ENCODE results near the gene PODNL1.
A peak's percentile ranks its signal among the peaks of the same experiment; 100 is the strongest.

The PODNL1 gene

DNA sequence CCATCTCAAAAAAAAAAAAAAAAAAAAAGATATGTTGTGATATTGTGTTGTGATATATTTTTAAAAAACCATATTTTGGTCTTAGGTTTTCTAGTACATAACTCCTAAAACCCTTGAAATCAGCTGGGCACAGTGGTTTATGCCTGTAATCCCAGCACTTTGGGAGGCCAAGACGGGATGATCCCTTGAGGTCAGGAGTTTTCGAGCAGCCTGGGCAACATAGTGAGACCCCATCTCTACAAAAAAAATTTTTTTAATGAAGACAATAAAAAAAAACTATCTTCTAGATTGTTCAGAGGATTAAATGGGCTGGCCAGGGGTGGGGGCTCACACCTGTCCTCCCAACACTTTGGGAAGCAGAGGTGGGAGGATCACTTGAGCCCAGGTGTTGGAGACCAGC is 12.8 kb upstream of the PODNL1 start:
- Histone ChIP-seq H4K20me1 (ENCODE audit: insufficient read depth, low read length) (peaks cover 23% of the 10 kb centered on the region), H3K9ac (ENCODE audit: low read depth, low read length) (no peak overlapping the region), H3K27me3 (ENCODE audit: insufficient read depth, low read length, poor library complexity) (no peaks in the 10 kb centered on the region), H2AFZ (ENCODE audit: low read depth, low read length) (no peak overlapping the region), H3K4me3 (ENCODE audit: low read depth in 1 of 2, low read length in 2 of 2) (no peak overlapping the region), H3K36me3 (ENCODE audit: insufficient read depth, low read length) (peaks cover 28% of the 10 kb centered on the region), H3K9me3 (ENCODE audit: insufficient read depth, low read length, severe bottlenecking) (no peaks in the 10 kb centered on the region), H3K27ac (ENCODE audit: low read length) (no peak overlapping the region), H3K4me2 (ENCODE audit: insufficient read depth, low read length) (no peak overlapping the region), H3K79me2 (ENCODE audit: insufficient read depth, low read length) (peaks cover 33% of the 10 kb centered on the region), H3K4me1 (ENCODE audit: insufficient read depth, low read length) (peaks cover 23% of the 10 kb centered on the region)
- TF ChIP-seq, protein P1, sequence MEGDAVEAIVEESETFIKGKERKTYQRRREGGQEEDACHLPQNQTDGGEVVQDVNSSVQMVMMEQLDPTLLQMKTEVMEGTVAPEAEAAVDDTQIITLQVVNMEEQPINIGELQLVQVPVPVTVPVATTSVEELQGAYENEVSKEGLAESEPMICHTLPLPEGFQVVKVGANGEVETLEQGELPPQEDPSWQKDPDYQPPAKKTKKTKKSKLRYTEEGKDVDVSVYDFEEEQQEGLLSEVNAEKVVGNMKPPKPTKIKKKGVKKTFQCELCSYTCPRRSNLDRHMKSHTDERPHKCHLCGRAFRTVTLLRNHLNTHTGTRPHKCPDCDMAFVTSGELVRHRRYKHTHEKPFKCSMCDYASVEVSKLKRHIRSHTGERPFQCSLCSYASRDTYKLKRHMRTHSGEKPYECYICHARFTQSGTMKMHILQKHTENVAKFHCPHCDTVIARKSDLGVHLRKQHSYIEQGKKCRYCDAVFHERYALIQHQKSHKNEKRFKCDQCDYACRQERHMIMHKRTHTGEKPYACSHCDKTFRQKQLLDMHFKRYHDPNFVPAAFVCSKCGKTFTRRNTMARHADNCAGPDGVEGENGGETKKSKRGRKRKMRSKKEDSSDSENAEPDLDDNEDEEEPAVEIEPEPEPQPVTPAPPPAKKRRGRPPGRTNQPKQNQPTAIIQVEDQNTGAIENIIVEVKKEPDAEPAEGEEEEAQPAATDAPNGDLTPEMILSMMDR (IDR thresholded peaks at IDR 0.05; ENCODE audit: borderline replicate concordance, extremely low read depth, low read length, poor library complexity, severe bottlenecking), result no peak
- no peak for TF ChIP-seq EZH2 (IDR thresholded peaks at IDR 0.05; ENCODE audit: borderline replicate concordance, low read depth, low read length, severe bottlenecking)
- DNase-seq (no peak), ATAC-seq (ENCODE audit: insufficient read depth, low read depth) (no peak)

DNA sequence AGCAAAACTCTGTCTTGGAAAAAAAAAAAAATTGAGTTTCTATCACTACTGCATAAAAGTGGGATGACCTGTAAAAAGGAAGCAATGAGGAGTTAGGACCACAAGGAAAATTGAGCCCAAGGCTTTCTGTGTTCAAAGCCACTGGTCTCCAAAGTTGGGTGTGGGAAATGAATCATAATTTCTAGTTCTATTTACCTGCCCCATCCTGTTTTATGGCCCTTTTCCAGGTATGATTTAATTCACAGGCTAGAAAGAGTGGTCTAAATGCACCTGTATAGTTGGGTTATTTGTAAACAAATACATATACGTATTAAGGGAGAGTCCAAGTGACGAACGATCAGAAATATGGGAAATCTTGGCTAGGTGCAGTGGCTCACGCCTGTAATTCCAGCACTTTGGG is 8.2 kb upstream of the PODNL1 start:
- ATAC-seq (ENCODE audit: insufficient read depth, low read depth) (no peak), DNase-seq (no peak)
- Histone ChIP-seq H3K79me2 (ENCODE audit: insufficient read depth, low read length) (no peaks in the 10 kb centered on the region), H3K4me3 (ENCODE audit: low read depth in 1 of 2, low read length in 2 of 2) (no peak overlapping the region), H3K9ac (ENCODE audit: low read depth, low read length) (no peak overlapping the region), H3K9me3 (ENCODE audit: insufficient read depth, low read length, severe bottlenecking) (no peaks in the 10 kb centered on the region), H2AFZ (ENCODE audit: low read depth, low read length) (no peak overlapping the region), H3K27ac (ENCODE audit: low read length) (no peak overlapping the region), H3K27me3 (ENCODE audit: insufficient read depth, low read length, poor library complexity) (no peaks in the 10 kb centered on the region), H3K36me3 (ENCODE audit: insufficient read depth, low read length) (no peaks in the 10 kb centered on the region), H4K20me1 (ENCODE audit: insufficient read depth, low read length) (no peaks in the 10 kb centered on the region), H3K4me2 (ENCODE audit: insufficient read depth, low read length) (no peak overlapping the region), H3K4me1 (ENCODE audit: insufficient read depth, low read length) (peaks cover 2% of the 10 kb centered on the region)
- TF ChIP-seq EZH2 (IDR thresholded peaks at IDR 0.05; ENCODE audit: borderline replicate concordance, low read depth, low read length, severe bottlenecking), result no peak
- TF ChIP-seq, protein P1 (IDR thresholded peaks at IDR 0.05; ENCODE audit: borderline replicate concordance, extremely low read depth, low read length, poor library complexity, severe bottlenecking), result no peak

DNA sequence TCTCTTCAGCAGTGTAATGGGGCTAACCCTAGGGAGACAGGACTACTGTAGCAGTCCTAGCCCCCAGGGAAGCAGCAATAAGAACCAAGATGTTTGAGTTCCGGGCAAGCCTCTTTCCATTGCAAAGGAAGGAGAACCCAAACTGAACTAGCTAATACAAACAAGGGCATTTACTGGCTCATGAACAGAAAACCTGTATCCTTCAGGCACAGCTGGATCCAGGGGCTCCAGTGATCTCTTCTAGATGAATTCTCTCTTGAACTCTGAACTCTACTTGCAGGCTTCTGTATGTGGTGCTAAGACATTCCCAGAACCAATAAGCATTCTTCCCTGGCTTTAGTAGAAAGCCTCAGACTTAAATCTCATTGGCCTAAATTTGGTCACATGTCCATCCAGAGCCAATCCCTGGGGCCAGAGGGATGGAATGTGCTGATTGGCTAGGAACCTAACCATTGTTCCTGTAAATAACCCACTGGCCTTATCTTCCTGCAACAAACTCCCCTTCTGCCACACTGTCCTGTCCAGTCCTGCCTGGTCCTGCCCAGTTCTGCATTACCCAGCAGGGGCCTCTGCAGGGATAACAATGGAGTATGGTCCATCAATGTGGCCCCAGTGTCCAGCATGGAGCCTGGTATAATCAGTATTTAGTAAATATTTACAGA is 3.9 kb upstream of the PODNL1 start:
- H3K79me2 ChIP-seq (ENCODE audit: insufficient read depth, low read length), result no peaks in the 10 kb centered on the region
- DNase-seq, result no peak
- peak; percentile 14; the same call in 1 of the 3 replicates for ATAC-seq (ENCODE audit: insufficient read depth, low read depth)
- H2AFZ ChIP-seq (ENCODE audit: low read depth, low read length), result peak overlapping the region; percentile 16; the same call in 1 of the 2 replicates
- no peak overlapping the region for H3K4me3 ChIP-seq (ENCODE audit: low read depth in 1 of 2, low read length in 2 of 2)
- no peak overlapping the region for H3K27ac ChIP-seq (ENCODE audit: low read length)
- H3K4me2 ChIP-seq (ENCODE audit: insufficient read depth, low read length), result no peak overlapping the region
- no peak for TF ChIP-seq EZH2 (IDR thresholded peaks at IDR 0.05; ENCODE audit: borderline replicate concordance, low read depth, low read length, severe bottlenecking)
- TF ChIP-seq, protein P1 (IDR thresholded peaks at IDR 0.05; ENCODE audit: borderline replicate concordance, extremely low read depth, low read length, poor library complexity, severe bottlenecking), result no peak
- H3K27me3 ChIP-seq (ENCODE audit: insufficient read depth, low read length, poor library complexity), result no peaks in the 10 kb centered on the region
- no peak overlapping the region for H3K9ac ChIP-seq (ENCODE audit: low read depth, low read length)
- H3K36me3 ChIP-seq (ENCODE audit: insufficient read depth, low read length), result no peaks in the 10 kb centered on the region
- no peaks in the 10 kb centered on the region for H4K20me1 ChIP-seq (ENCODE audit: insufficient read depth, low read length)
- no peaks in the 10 kb centered on the region for H3K4me1 ChIP-seq (ENCODE audit: insufficient read depth, low read length)
- H3K9me3 ChIP-seq (ENCODE audit: insufficient read depth, low read length, severe bottlenecking), result no peaks in the 10 kb centered on the region

Measured in DND-41 (cell line).